LNCaP clone FGC (cell line): ENCODE data around the gene NCF2.

Experiments used
- DNase-seq: peaks from one replicate; pipeline ENCODE4 v3.0.0-alpha.2; 2011; ENCODE audit warnings: low read depth
- H3K4me3 ChIP-seq: 2 replicates; pipeline ENCODE4 v1.5.1; 2011; ENCODE audit warnings: mild to moderate bottlenecking, low read depth, low read length, control low read depth
- TF ChIP-seq, protein P1 (sequence below): IDR thresholded peaks from 2 replicates; pipeline ENCODE4 v1.5.1; 2012; ENCODE audit warnings: mild to moderate bottlenecking; ENCODE audit not compliant: control insufficient read depth, insufficient read depth; ENCODE audit errors: extremely low read depth

The NCF2 gene

DNA sequence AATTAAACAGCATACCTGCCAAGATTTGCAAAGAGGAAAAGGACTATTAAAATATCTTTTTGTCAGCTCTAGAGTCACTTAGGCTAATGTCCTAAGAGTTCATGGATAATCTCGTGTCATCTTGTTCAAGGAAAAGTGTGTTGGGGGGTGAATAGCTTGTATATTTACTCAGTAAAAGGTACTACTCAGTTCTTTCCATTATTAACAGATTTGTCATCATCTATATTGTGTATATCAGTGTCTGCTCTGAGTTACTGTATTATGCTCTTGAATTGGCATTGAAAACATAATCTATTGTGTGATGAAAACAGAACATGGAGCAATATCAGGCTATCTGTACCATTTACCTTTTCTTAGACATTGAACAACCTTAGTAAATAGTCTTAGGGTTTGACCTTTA lies 76.0 kb downstream of the NCF2 start:
- H3K4me3 ChIP-seq: no peak overlapping the region
- no peak for DNase-seq
- TF ChIP-seq, protein P1, sequence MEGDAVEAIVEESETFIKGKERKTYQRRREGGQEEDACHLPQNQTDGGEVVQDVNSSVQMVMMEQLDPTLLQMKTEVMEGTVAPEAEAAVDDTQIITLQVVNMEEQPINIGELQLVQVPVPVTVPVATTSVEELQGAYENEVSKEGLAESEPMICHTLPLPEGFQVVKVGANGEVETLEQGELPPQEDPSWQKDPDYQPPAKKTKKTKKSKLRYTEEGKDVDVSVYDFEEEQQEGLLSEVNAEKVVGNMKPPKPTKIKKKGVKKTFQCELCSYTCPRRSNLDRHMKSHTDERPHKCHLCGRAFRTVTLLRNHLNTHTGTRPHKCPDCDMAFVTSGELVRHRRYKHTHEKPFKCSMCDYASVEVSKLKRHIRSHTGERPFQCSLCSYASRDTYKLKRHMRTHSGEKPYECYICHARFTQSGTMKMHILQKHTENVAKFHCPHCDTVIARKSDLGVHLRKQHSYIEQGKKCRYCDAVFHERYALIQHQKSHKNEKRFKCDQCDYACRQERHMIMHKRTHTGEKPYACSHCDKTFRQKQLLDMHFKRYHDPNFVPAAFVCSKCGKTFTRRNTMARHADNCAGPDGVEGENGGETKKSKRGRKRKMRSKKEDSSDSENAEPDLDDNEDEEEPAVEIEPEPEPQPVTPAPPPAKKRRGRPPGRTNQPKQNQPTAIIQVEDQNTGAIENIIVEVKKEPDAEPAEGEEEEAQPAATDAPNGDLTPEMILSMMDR: no peak

DNA sequence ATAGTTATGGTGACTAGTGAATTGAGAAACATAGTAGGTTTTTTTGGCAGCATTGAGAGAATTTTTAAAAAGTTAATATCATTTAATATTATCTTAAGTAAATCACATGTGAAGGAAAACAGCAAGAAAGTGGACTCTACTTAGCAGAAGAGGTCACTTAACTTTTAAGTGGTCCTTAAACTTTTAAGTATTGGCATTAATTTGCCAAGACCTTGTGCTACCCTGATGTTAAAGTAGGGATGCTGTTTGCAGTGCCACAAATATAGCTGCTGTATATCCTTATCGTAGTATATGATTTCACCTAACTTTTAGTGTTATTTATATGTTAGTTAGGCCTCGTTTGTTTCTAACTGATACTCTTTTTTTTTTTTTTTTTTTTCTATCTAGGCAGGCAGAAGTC lies 77.8 kb downstream of the NCF2 start:
- no peak overlapping the region for H3K4me3 ChIP-seq
- DNase-seq: no peak
- TF ChIP-seq, protein P1: no peak

DNA sequence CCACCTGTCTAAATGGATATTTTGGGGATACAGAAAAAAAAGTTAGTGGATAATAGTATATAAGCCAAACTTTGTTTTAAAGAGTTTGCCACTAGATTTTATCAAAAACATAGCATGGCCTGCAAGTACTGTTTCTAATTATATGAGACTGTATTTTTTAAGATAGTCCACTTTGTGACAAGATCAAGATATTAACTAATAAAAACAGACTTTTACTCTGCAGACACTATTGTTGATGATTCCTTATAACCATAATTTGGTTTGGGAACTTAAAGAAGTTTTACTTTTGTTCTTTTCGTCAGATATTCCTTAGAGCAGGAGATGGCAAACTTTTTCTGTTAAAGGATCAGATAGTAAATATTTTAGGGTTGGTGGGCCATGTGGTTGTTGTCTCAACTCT lies 81.6 kb downstream of the NCF2 start:
- H3K4me3 ChIP-seq: no peak overlapping the region
- no peak for DNase-seq
- TF ChIP-seq, protein P1: no peak

DNA sequence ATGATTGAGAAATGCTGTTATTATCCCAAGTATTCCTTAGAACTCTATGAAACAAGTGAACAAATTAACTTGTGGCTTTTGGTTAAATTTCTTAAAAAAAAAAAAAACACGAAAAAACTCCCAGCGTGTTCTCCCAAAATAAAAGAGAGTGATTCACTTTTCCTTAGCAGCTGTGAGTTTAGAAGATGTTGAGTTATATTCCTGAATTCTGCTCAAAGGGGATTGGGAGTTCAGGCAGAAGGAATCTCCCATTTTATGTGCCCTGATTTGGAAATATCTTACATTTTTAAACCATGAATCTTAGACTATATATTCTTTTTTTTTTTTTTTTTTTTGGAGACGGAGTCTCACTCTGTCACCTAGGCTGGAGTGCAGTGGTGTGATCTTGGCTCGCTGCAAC lies 83.7 kb downstream of the NCF2 start:
- no peak for DNase-seq
- TF ChIP-seq, protein P1: no peak
- no peak overlapping the region for H3K4me3 ChIP-seq
